Fibroblast of gingiva (primary cell): ENCODE results near the gene CCNJL.

Source experiments
- DNase-seq: peaks from one replicate; pipeline ENCODE4 v3.0.0-alpha.2; 2011; ENCODE audit warnings: low read depth

Gene CCNJL

DNA sequence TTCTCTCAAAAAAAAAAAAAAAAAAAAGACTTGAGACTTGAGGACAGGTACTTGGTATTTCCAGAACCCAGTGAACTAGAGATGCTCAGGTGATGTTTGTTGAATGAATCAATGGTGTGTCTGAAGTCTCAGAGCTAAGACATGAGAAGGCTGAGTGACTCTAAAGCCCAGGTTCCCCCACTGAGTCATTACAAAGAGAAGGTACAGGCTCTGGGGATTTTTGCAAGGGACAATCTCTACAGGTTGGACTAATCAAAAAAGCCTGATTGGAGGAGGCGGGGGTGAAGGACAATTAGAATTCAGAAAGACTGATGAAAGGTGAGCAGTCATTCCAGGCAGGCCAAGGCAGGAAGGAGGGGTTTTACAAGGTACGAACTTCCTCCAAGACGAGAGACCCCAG is 91.3 kb downstream of the CCNJL start:
- DNase-seq: no peak

DNA sequence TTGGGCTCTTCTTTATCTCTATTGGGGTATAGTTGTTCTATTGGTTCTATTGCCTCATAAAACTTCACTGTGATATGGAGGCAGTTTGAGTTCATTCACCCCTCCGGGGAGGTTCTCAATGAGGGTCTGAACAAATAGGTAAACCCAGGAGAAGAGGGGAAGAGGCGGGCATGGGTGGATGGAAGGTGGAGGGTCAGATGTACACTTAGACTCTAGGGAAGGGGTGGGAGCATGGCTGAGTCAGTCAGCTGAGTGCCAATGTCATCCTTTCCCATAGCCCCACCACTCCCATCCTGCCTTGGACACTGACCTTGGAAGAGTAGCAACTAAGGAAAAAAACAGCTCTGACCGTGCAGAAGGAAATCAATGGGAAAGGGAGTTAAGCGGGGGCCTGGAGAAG is 93.0 kb downstream of the CCNJL start:
- DNase-seq: no peak

DNA sequence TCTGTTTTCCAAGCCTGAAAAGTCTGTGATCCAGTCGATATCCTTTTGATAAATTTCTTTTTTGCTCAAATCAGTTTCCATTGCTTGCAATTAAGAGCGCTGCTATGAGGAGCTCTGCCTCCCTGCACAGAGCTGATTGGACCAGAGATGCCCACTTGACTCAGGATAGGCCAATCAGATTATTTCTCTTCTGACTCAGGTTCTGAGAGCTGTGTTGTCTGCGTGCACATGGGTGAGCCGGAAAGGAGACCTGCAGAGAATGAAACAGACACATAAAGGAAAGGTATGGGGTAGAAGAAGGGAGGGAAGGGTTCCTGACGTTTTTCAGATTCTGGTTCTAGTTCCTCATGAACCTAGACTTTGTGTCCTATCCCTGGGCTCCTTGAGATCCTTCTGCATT is 98.8 kb downstream of the CCNJL start:
- DNase-seq: no peak

DNA sequence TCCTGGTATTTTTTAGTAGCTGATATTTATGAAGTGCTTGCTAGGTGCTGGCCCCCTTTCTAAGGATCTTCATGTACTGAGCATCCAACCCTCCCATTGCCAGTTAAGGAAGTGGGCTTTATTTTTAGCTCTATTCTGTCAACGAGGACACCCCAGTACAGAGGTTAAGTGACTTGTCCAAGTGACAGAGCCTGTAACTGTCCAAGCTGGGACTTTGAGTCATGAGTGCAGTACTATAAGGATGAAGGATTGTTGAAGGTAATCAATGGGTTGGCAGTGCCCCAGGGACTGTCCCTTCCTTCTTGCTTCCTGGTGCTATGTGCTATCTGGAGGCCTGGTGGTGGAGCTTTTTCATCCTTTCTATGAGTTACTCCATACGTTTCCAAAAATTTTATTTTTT is 101.0 kb downstream of the CCNJL start:
- DNase-seq: no peak

DNA sequence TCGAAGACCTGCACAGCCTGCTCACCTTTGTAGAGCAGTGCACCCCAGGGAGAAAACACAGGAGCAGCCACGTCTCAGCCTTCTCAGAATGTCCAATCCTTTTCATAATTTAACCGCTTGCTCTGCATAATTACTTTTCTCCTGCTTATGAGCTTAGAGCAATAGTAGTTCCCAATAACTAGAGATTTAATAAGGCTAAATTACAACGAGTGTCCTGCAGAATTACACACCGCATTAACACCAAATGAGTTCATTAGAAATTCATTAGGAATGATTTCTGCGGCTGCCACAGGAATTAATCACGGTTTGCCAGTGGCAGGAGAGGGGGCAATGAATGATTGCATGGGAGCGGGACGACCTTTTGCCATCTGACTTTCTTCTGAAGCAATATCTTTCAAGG is 101.8 kb downstream of the CCNJL start:
- DNase-seq: no peak

DNA sequence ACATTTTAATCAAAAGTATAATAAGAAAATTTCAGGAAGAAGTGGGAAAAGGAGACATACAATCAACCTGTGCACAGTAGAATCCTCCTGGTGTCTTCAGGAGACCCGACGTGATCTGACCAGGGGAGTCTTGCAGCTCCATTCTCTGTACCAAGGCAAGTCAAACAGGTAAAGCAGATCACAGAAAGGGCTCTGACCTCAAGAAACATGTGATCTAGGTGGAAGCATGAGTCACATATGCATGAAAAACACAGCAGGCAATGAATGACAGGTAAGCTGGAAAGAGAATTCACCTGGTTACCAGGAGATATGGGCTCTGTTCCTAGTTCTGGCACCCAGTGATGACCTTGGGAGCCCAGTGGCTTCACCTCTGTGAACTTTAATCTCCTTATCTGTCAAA is 102.4 kb downstream of the CCNJL start:
- DNase-seq: no peak

DNA sequence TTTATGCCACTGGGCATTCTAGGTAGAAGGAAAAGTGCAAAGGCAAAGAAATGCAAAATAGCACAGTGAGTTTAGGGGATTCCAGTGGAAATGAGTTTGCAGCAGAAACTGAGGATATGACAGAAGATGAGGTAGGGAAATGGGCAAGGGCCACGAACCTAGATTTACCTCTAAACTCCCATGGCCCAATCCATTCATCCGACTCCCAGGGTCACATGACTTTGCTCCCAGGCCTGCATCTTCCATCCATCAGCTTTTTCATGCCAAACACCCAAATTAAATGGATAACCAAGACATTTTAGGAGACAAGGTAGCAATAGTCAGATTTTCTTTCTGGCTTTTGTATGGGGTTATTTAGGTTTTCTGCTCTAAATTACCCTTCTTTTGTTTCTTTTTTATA is 105.3 kb downstream of the CCNJL start:
- no peak for DNase-seq
